GM23338 (cell line): ENCODE results near the gene RAB31. TPM values are rescaled to one million over a fixed set of nuclear protein-coding genes. Genes with fewer than 3 reads are reported as not detected.

Experiments used
- ATAC-seq: fragments of 200-7000 bp; cut with Tn5 transposase; 3 replicates; pipeline ENCODE4 v1.9.1; 2020
- DNase-seq: peaks from one replicate; pipeline ENCODE4 v3.0.0-alpha.2; 2015; ENCODE audit warnings: low spot score
- H2AFZ ChIP-seq: fragments of 200-600 bp; sonication (generic); 2 replicates; pipeline ENCODE4 v1.8.0; 2016; ENCODE audit warnings: antibody characterized with exemption, mild to moderate bottlenecking, moderate library complexity
- H3F3A ChIP-seq: fragments of 200-600 bp; sonication (generic); replicated peaks from 2 replicates; pipeline ENCODE4 v1.8.0; 2017; ENCODE audit warnings: antibody characterized with exemption, mixed run types, low read depth
- H3K27ac ChIP-seq: fragments of 200-600 bp; sonication (generic); 2 replicates; pipeline ENCODE4 v1.6.1; 2016; ENCODE audit warnings: low read depth
- H3K27me3 ChIP-seq: fragments of 200-600 bp; sonication (generic); 2 replicates; pipeline ENCODE4 v1.8.0; 2016; ENCODE audit warnings: mild to moderate bottlenecking, mixed run types, moderate library complexity; ENCODE audit not compliant: insufficient read depth
- H3K36me3 ChIP-seq: fragments of 200-600 bp; sonication (generic); 2 replicates; pipeline ENCODE4 v1.8.0; 2016; ENCODE audit warnings: mild to moderate bottlenecking; ENCODE audit not compliant: insufficient read depth
- H3K4me1 ChIP-seq: fragments of 200-600 bp; sonication (generic); 2 replicates; pipeline ENCODE4 v1.8.0; 2016; ENCODE audit warnings: mild to moderate bottlenecking, moderate library complexity; ENCODE audit not compliant: insufficient read depth
- H3K4me2 ChIP-seq: fragments of 200-600 bp; sonication (generic); 2 replicates; pipeline ENCODE4 v1.7.1; 2017; ENCODE audit warnings: mixed run types
- H3K4me3 ChIP-seq: fragments of 200-600 bp; sonication (generic); 2 replicates; pipeline ENCODE4 v1.6.1; 2016; ENCODE audit warnings: mixed run types
- H3K79me2 ChIP-seq: fragments of 200-600 bp; sonication (generic); replicated peaks from 2 replicates; pipeline ENCODE4 v1.8.0; 2017; ENCODE audit warnings: mild to moderate bottlenecking; ENCODE audit not compliant: insufficient read depth
- H3K9me2 ChIP-seq: fragments of 200-600 bp; sonication (generic); 2 replicates; pipeline ENCODE4 v1.8.0; 2017; ENCODE audit not compliant: insufficient read depth
- H4K20me1 ChIP-seq: fragments of 200-600 bp; sonication (generic); replicated peaks from 2 replicates; pipeline ENCODE4 v1.8.0; 2017; ENCODE audit warnings: mild to moderate bottlenecking; ENCODE audit not compliant: insufficient read depth
- H3K27ac Mint-ChIP-seq: 2 replicates; pipeline ENCODE4 v1.8.0; 2020; ENCODE audit warnings: inconsistent platforms, mild to moderate bottlenecking, moderate library complexity, mixed read lengths
- H3K27me3 Mint-ChIP-seq: 3 replicates; pipeline ENCODE4 v1.8.0; 2022; ENCODE audit warnings: low read depth, mild to moderate bottlenecking, moderate library complexity, mixed read lengths, inconsistent platforms; ENCODE audit not compliant: insufficient read depth, poor library complexity
- H3K36me3 Mint-ChIP-seq: 3 replicates; pipeline ENCODE4 v1.8.0; 2021; ENCODE audit warnings: low read depth, mild to moderate bottlenecking, inconsistent platforms, moderate library complexity, mixed read lengths
- H3K4me1 Mint-ChIP-seq: 3 replicates; pipeline ENCODE4 v1.8.0; 2020; ENCODE audit warnings: mild to moderate bottlenecking, inconsistent platforms, mixed read lengths
- H3K4me3 Mint-ChIP-seq: 3 replicates; pipeline ENCODE4 v1.8.0; 2021; ENCODE audit warnings: moderate library complexity, mild to moderate bottlenecking, inconsistent platforms, mixed read lengths
- H3K9me3 Mint-ChIP-seq: 3 replicates; pipeline ENCODE4 v1.8.0; 2020; ENCODE audit warnings: moderate library complexity, mild to moderate bottlenecking, inconsistent platforms, mixed read lengths
- CREB1 ChIP-seq: fragments of 250-450 bp; sonication (Bioruptor Pico); IDR thresholded peaks from 2 replicates; pipeline ENCODE4 v1.5.0; 2020; ENCODE audit warnings: low read depth, mild to moderate bottlenecking, moderate library complexity
- REST ChIP-seq: IDR thresholded peaks from one replicate; pipeline ENCODE4 v1.6.1; 2018; ENCODE audit warnings: antibody characterized with exemption; ENCODE audit not compliant: unreplicated experiment
- polyA plus RNA-seq: library from polyadenylated mRNA; unstranded; fragments of >200 nt; fragmentation: Nextera tagmentation; extraction: Ambion mirVana; gene quantifications from 2 replicates; pipeline ENCODE4 v1.2.1, GENCODE V29; 2016
- total RNA-seq: library from RNA; depleted of rRNA; stranded (reverse); fragments of >200 nt; shearing (Covaris generic); gene quantifications from 2 replicates; pipeline ENCODE4 v1.2.3, GENCODE V29; 2014
- TF ChIP-seq, protein P1 (sequence below): fragments of 250-450 bp; sonication (Bioruptor Pico); IDR thresholded peaks from 2 replicates; pipeline ENCODE4 v1.5.0; 2020; ENCODE audit warnings: mild to moderate bottlenecking, moderate library complexity

The RAB31 gene
- total and polyA plus RNA-seq, 2 experiments from 2014 or later = 33.8 to 46.1 TPM

DNA sequence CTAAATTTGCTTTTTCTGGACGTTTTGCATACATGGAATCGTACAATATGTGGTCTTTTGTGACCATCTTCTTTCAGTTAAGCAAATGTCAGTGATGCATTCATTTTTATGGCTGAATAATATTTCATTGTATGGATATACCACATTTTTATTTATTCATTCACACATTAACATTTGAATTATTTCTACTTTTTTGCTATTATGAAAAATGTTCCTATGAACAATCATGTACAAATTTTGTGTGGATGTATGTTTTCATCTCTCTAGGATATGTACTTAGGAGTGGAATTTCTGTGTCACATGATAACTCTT, 110.3 kb downstream of the RAB31 start (continued):
- TF ChIP-seq, protein P1, sequence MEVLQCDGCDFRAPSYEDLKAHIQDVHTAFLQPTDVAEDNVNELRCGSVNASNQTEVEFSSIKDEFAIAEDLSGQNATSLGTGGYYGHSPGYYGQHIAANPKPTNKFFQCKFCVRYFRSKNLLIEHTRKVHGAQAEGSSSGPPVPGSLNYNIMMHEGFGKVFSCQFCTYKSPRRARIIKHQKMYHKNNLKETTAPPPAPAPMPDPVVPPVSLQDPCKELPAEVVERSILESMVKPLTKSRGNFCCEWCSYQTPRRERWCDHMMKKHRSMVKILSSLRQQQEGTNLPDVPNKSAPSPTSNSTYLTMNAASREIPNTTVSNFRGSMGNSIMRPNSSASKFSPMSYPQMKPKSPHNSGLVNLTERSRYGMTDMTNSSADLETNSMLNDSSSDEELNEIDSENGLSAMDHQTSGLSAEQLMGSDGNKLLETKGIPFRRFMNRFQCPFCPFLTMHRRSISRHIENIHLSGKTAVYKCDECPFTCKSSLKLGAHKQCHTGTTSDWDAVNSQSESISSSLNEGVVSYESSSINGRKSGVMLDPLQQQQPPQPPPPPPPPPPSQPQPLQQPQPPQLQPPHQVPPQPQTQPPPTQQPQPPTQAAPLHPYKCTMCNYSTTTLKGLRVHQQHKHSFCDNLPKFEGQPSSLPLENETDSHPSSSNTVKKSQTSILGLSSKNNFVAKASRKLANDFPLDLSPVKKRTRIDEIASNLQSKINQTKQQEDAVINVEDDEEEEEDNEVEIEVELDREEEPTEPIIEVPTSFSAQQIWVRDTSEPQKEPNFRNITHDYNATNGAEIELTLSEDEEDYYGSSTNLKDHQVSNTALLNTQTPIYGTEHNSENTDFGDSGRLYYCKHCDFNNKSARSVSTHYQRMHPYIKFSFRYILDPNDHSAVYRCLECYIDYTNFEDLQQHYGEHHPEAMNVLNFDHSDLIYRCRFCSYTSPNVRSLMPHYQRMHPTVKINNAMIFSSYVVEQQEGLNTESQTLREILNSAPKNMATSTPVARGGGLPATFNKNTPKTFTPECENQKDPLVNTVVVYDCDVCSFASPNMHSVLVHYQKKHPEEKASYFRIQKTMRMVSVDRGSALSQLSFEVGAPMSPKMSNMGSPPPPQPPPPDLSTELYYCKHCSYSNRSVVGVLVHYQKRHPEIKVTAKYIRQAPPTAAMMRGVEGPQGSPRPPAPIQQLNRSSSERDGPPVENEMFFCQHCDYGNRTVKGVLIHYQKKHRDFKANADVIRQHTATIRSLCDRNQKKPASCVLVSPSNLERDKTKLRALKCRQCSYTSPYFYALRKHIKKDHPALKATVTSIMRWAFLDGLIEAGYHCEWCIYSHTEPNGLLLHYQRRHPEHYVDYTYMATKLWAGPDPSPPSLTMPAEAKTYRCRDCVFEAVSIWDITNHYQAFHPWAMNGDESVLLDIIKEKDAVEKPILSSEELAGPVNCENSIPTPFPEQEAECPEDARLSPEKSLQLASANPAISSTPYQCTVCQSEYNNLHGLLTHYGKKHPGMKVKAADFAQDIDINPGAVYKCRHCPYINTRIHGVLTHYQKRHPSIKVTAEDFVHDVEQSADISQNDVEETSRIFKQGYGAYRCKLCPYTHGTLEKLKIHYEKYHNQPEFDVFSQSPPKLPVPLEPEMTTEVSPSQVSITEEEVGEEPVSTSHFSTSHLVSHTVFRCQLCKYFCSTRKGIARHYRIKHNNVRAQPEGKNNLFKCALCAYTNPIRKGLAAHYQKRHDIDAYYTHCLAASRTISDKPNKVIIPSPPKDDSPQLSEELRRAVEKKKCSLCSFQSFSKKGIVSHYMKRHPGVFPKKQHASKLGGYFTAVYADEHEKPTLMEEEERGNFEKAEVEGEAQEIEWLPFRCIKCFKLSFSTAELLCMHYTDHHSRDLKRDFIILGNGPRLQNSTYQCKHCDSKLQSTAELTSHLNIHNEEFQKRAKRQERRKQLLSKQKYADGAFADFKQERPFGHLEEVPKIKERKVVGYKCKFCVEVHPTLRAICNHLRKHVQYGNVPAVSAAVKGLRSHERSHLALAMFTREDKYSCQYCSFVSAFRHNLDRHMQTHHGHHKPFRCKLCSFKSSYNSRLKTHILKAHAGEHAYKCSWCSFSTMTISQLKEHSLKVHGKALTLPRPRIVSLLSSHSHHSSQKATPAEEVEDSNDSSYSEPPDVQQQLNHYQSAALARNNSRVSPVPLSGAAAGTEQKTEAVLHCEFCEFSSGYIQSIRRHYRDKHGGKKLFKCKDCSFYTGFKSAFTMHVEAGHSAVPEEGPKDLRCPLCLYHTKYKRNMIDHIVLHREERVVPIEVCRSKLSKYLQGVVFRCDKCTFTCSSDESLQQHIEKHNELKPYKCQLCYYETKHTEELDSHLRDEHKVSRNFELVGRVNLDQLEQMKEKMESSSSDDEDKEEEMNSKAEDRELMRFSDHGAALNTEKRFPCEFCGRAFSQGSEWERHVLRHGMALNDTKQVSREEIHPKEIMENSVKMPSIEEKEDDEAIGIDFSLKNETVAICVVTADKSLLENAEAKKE (CRISPR knock-in tag) = no peak

DNA sequence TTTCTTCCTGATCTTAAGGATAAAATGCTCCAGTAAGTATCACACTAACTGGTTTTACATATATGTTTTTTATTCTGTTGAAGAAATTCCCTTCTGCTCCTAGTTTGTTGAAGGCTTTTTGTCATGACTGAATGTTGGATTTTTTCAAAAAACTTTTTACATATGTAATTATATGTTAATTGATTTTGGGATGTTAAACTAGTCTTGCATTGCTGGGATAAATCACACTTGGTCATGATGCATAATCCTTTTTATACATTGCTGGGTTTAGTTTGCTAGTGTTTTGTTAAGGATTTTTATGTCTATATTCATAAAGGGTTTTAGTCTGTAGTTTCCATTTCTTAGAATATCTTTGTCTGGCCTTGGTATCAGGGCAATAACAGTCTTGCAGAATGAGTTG, 112.0 kb downstream of the RAB31 start:
- Histone ChIP-seq H3K79me2 (no peaks in the 10 kb centered on the region), H4K20me1 (no peaks in the 10 kb centered on the region), H2AFZ (no peak overlapping the region), H3F3A (no peaks in the 10 kb centered on the region), H3K4me3 (no peak overlapping the region), H3K27me3 (no peaks in the 10 kb centered on the region), H3K4me1 (no peaks in the 10 kb centered on the region), H3K9me2 (no peaks in the 10 kb centered on the region), H3K36me3 (no peaks in the 10 kb centered on the region; the same call in 1 of the 2 replicates), H3K27ac (no peak overlapping the region), H3K4me2 (no peak overlapping the region)
- Mint-ChIP-seq H3K36me3 (peaks cover 14% of the 10 kb centered on the region), H3K4me3 (no peak overlapping the region), H3K9me3 (0 out of 3 replicates have a peak, but pooled peaks cover 3% of the 10 kb centered on the region), H3K27ac (no peak overlapping the region), H3K27me3 (no peaks in the 10 kb centered on the region), H3K4me1 (no peaks in the 10 kb centered on the region)
- TF ChIP-seq CREB1 (no peak), REST (no peak)
- DNase-seq = no peak
- no peak for ATAC-seq
